Activated CD4-positive, CD25-positive, alpha-beta regulatory T cell treated with anti-CD3 and anti-CD28 coated beads, Interleukin-2, amount 50 U/mL, for 16 hours (primary cell): ENCODE data around the gene TAS2R7.
"Not testable (repeated sequence)": the region's sequence is repeated elsewhere in the genome, so short reads cannot be mapped to it uniquely, and the experiment has no call there.

Experiments
- DNase-seq: peaks from one replicate; pipeline ENCODE4 v3.0.0-alpha.2; 2020; ENCODE audit warnings: low read depth, low spot score

Gene TAS2R7, protein sequence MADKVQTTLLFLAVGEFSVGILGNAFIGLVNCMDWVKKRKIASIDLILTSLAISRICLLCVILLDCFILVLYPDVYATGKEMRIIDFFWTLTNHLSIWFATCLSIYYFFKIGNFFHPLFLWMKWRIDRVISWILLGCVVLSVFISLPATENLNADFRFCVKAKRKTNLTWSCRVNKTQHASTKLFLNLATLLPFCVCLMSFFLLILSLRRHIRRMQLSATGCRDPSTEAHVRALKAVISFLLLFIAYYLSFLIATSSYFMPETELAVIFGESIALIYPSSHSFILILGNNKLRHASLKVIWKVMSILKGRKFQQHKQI

DNA sequence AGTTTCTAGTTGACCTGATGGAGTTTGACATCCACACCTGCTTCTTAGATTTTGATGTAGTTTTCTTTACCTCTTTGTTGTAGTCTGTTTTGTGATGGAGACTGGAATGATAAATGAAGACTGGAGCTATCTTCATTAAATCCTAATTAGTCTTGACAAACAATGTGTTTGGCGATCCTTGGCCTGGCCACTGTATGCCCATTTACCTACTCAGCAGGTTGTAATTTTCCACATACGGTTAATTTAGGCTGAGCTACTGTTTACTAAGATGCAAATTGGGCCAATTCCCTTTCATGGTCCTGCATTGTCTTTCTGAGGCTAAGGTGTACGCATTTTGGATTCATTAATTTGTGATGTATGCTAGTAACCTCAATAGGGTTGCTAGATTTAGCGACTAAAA lies at the start of gene TAS2R7:
TAS2R7 (minus strand) TSS at position 41 of the 400 bp plus-strand sequence. CDS start 57 bp downstream, outside the sequence.
- no peak for DNase-seq

DNA sequence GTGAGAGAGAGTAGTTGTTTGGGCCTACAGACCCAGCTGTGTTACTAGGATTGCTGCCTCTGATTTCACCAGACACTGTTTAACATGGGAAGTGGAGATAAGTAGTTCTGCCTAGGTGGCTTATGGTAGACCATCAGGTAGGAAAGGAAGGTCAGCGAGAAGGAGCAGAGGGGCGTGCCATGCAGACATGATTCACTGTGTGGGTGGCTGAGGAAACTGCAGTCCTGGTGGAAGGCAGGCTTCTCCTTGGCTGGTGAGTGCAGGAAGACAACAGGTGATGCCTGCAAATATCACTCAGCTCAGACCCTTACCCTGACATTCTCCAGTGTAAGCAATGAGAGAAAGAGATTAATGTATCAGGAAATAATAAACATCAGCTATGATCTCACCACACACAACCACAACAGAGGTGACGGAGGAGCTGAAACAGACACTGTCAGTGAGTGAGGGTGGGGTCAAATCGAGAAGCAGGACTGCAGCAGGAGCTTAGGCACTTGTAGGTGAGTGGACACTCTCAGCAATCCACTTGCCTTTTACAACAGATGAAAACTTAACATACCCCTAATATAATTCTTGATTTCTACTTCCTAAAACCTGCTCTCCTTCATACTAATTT lies 48.9 kb upstream of the TAS2R7 start:
- no peak for DNase-seq

DNA sequence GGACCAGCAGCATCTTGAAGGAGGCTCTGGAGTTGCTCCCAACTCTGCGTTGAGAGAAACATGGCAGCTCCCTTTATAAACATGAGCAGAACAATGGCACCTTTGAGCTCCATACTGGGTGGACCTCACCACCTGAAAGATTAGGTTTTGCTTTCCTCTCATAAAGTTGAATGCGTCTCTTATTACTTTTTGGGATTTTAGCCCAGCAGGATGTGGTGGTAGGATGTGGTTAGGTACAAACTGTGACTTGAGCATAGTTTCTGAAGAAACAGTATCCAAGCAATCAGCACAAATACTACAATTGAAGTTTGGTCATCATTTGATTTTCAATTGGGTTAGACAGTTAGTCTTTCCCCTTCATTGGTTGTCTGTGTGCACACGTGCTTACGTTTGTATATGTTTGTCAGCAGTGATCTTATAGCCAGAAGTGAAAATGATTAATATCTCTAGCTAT lies 47.0 kb upstream of the TAS2R7 start, which contains the start of gene PRR4:
PRR4 (minus strand) TSS at position 51 of the 454 bp plus-strand sequence; CDS start at position 13, 38 bp downstream.
- no peak for DNase-seq

- DNase-seq, result no peak
These were observed 45.3 kb upstream of the TAS2R7 start for GRCh38 chr12:10847744-10848143.

- no peak for DNase-seq
These were observed 40.4 kb upstream of the TAS2R7 start for GRCh38 chr12:10842862-10843261.

DNA sequence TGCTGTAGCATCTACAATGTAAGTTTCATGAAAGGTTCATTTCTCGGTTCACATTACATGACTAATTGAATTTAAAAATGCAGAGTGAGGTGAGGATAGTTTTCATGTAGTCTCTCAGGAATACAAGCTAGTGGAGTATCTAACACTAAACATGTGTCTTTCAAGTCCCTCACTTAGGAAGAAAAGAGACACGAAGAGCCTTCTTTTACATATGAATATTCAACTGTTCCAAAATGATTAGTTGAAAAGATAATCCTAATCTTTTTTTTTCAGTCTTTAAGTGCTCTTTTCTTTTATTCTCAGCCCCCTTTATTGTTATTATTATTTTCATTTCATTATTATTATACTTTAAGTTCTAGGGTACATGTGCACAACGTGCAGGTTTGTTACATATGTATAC lies 36.0 kb upstream of the TAS2R7 start:
- DNase-seq, result no peak

GRCh38 chr12:10829994-10830393 lies 27.6 kb upstream of the TAS2R7 start:
- DNase-seq, result no peak

DNA sequence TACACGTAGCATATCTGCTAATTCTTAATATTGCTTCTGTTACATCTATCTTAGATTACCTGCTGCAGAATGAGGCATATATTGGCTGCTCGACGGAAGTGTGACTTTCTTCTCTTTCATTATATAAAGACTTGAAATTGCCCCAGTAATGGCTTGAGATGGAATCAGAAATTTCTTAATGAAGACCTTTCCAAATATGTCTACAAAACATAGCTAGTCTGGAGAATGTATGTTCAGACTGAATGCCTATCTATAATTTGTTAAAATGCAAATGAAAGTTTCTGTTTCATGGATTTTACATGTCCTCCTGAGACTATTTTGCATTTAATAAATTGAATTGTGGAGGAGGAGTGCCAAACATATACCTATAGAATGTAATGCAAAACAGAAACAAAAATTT lies 23.8 kb upstream of the TAS2R7 start, which contains the start of gene TAS2R10:
TAS2R10 (minus strand) TSS at position 101 of the 400 bp plus-strand sequence; CDS start at position 12, 89 bp downstream.
- DNase-seq, result no peak

DNA sequence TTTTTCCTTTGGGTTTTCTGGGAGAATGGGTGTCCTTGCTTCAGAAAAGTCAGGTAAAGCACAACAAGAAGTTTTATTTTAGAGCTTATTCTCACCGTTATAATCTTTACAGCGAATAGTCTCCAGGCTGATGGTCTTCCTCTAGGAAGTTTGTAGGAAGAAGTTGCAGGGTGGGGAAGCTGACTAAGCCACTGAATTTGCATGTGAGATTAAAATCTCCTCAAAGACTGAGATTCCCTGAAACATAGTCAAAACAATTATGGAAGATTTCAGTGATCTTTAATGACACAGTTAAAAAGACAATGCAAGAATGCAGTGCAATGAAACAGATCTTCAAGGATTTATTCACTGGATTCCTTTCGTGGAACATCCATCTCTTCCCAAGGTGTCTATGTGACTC lies 22.5 kb upstream of the TAS2R7 start:
- no peak for DNase-seq

DNA sequence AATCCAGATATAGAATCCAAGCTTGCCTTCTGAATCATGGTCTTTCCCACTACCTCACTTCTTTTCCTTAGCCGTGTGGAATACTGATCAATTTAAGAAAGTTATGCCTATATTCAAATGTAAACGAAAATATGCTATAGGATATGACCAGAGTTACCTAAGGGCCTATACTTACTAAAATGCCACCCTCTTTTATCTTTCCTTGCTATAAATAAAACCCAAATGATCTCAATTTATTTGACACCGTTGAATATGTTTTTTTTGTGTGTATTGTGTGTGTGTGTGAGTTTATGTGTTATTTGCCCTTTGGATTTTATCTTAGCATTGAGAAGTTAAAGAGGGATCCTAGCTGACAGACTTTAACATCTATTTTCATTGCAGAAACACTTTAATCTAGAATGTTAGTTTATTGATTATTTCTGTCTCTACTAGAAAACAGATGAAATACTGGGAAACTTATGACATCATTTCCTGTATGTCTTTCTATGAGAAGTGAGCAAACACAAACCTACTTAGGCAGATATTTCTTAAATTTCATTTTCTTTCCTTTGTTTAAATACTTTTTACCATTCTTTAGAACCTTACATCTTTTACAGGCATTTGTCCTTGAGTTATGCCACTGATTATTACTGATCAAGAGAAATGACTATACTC lies 9.6 kb upstream of the TAS2R7 start:
- no peak for DNase-seq

GRCh38 chr12:10810068-10810467 lies 7.6 kb upstream of the TAS2R7 start, which contains the start of gene TAS2R9:
Gene TAS2R9, minus strand, starts transcription at chr12:10810168. Its CDS starts 93 bp downstream, at chr12:10810075.
- DNase-seq, result no peak

DNA sequence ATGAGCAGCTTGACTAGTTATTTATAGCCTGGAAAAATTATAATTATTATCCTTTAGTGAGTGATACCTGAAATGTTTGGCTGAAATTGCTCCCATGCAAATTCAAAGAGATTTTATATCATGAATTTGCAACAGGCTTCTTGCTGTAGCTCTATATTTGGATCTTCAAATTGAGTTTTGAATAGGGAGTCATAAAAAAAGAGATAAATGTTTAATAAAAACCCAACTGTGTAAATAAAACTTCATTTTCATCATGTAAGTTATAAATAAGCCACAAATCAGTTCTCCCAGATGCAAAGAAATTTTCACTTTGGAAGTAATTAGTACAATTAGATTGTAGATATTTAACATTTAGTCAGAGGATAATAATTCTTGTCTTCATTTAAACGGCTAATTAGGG lies 4.8 kb upstream of the TAS2R7 start, which contains the start of gene TAS2R8:
TAS2R8 (minus strand) TSS at position 101 of the 400 bp plus-strand sequence. CDS start 306 bp downstream, outside the sequence.
- no peak for DNase-seq

GRCh38 chr12:10801741-10802140 lies 686 bp downstream of the TAS2R7 start:
- no peak for DNase-seq

- DNase-seq, result no peak
These were observed 8.2 kb downstream of the TAS2R7 start for GRCh38 chr12:10794222-10794621.

- DNase-seq, result not testable (repeated sequence)
These were observed 10.7 kb downstream of the TAS2R7 start for GRCh38 chr12:10791769-10792168.

DNA sequence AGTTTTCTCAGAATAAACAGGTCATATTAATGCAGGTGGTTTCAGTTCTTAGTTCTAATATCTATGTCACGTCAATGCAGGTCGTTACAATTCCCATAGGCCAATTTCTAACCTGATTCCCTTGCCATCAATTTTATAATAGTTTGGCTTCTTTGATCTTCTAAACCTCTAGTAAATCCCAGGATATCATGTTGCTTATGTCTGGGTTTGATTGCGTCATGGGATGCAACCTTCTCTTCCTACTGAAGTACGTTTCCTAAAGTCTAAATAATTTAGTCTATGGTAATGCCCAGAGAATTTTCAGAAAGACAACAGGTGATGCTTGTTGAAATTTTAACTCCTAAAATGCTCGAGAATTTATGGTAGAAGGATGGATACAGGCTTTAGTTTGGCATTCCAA lies 19.2 kb downstream of the TAS2R7 start:
- DNase-seq, result no peak

- no peak for DNase-seq
These were observed 23.3 kb downstream of the TAS2R7 start for GRCh38 chr12:10779103-10779502.

DNA sequence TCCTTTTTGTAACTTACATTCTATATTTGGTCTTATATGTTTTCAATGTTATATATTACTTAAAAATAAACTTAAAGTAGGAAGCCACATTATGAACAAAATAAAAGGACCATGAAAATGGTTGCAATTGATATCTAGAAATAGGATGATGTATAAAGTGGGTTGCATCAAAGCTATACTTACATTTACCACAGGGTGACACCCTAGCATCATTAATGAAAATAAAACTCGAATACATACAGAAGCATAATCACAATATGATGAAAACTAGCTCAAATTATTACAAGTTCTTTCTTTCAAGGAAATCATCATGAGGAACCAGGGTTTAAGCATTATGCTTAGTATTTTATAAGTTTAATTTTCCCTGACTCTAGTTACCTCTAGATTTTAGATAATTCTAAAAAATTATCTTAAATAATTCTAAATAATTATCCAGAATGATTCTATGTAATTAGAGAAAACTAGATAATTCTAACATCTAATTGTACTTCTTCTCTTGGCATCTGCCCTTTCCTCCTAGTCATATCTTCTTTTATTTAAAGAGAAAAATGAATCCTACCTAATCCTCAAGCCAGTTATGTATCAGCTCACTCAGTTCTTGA lies 31.2 kb downstream of the TAS2R7 start:
- no peak for DNase-seq

- DNase-seq, result no peak
These were observed 42.8 kb downstream of the TAS2R7 start for GRCh38 chr12:10759657-10760056.

GRCh38 chr12:10756194-10756593 lies 46.2 kb downstream of the TAS2R7 start:
- no peak for DNase-seq

GRCh38 chr12:10753059-10753458 lies 49.4 kb downstream of the TAS2R7 start:
- DNase-seq, result no peak
